Right atrium auricular region (tissue), 2 donors: ENCODE measurements around the gene SRPK2. TPM values are rescaled to one million over a fixed set of nuclear protein-coding genes. Genes with fewer than 3 reads are reported as not detected.

Experiments
- DNase-seq: peaks from one replicate; pipeline ENCODE4 v3.0.0-alpha.2; 2019; ENCODE audit warnings: low spot score
- H3K27ac ChIP-seq, 2 donors: fragments of 200-600 bp; sonication (generic); 1 replicate in 1 of 2; 2 replicates in 1 of 2; pipeline ENCODE4 v1.5.1; 2016 to 2019
- H3K27me3 ChIP-seq, 2 donors: fragments of 200-600 bp; sonication (generic); one replicate each; pipeline versions ENCODE4 v1.5.1 to v1.6.0; 2017 to 2019
- H3K36me3 ChIP-seq: fragments of 200-600 bp; sonication (generic); one replicate; pipeline ENCODE4 v1.5.1; 2016
- H3K4me1 ChIP-seq, 2 donors: fragments of 200-600 bp; sonication (generic); one replicate each; pipeline versions ENCODE4 v1.5.1 to v1.6.0; 2017 to 2019
- H3K4me3 ChIP-seq, 2 donors: fragments of 200-600 bp; sonication (generic); 1 replicate in 1 of 2; 2 replicates in 1 of 2; pipeline ENCODE4 v1.5.1; 2017 to 2019; ENCODE audit warnings: mild to moderate bottlenecking in 1 of 2, moderate library complexity in 1 of 2
- H3K9me3 ChIP-seq, 2 donors: fragments of 200-600 bp; sonication (generic); one replicate each; pipeline ENCODE4 v1.5.1; 2019
- total RNA-seq, 2 donors: library from RNA; depleted of rRNA; stranded (reverse); fragments of >200 nt; gene quantifications; one replicate each; pipeline ENCODE4 v1.1.0, GENCODE V29; 2016
- TF ChIP-seq, protein P1 (sequence below), 2 donors: fragments of 200-600 bp; sonication (generic); IDR thresholded peaks; one replicate each; pipeline ENCODE4 v1.5.1; 2019; ENCODE audit warnings: antibody characterized with exemption in 2 of 2

The SRPK2 gene
- total RNA-seq, 2 donors from 2014 or later = 19.8 to 20.9 TPM

DNA sequence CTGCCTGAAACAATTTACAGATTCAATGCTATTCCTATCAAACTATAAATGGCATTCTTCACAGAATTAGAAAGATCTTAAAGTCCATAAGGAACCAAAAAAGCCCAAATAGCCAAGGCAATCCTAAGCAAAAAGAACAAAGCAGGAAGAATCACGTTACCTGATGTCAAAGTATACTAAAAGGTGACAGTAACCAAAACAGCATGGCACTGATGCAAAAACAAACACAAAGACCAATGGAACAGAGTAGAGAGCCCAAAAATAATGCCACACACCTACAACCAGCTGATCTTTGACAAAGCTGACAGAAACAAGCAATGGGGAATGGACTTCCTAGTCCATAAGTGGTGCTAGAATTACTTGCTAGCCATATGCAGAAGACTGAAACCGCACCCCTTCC lies 208.7 kb downstream of the SRPK2 start:
- Histone ChIP-seq H3K9me3 (peaks cover 0 to 5% of the 10 kb centered on the region in 2 donors), H3K27ac (no peak overlapping the region), H3K36me3 (no peaks in the 10 kb centered on the region), H3K4me3 (no peak overlapping the region), H3K4me1 (no peaks in the 10 kb centered on the region), H3K27me3 (no peaks in the 10 kb centered on the region)
- no peak for DNase-seq
- TF ChIP-seq, protein P1, sequence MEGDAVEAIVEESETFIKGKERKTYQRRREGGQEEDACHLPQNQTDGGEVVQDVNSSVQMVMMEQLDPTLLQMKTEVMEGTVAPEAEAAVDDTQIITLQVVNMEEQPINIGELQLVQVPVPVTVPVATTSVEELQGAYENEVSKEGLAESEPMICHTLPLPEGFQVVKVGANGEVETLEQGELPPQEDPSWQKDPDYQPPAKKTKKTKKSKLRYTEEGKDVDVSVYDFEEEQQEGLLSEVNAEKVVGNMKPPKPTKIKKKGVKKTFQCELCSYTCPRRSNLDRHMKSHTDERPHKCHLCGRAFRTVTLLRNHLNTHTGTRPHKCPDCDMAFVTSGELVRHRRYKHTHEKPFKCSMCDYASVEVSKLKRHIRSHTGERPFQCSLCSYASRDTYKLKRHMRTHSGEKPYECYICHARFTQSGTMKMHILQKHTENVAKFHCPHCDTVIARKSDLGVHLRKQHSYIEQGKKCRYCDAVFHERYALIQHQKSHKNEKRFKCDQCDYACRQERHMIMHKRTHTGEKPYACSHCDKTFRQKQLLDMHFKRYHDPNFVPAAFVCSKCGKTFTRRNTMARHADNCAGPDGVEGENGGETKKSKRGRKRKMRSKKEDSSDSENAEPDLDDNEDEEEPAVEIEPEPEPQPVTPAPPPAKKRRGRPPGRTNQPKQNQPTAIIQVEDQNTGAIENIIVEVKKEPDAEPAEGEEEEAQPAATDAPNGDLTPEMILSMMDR (IDR thresholded peaks at IDR 0.05) = no peak

DNA sequence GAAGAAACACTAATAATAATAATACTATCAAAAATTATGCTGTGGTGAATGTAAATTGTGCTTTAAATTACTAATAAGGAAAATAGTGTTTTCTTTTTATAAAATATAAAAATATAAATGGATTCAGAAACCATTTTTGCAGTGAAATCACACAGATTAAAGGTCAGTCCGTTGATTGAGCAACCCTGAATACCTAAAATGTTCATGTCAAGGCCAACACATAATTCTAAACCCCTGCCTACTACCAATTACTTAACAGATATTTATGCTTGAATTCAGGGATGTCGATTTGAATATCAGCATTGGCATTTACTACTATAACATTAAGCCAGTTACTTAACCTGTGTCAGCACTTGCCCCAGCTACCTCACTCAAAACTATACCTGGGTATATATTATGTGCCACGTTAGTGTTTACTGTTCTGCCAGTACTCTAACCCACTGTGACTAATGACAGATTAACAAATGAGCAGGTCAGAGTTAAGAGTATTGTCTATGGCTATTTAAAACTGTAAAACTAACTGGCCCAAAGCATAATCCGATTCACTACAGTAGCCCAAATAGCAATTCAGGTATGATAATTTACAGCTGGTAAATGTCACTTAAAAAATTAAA lies 209.7 kb downstream of the SRPK2 start:
- Histone ChIP-seq H3K36me3 (no peaks in the 10 kb centered on the region), H3K27me3 (no peaks in the 10 kb centered on the region), H3K4me3 (no peak overlapping the region), H3K9me3 (peaks cover 0 to 5% of the 10 kb centered on the region in 2 donors), H3K4me1 (no peaks in the 10 kb centered on the region), H3K27ac (no peak overlapping the region)
- DNase-seq = no peak
- TF ChIP-seq, protein P1 (IDR thresholded peaks at IDR 0.05) = no peak

DNA sequence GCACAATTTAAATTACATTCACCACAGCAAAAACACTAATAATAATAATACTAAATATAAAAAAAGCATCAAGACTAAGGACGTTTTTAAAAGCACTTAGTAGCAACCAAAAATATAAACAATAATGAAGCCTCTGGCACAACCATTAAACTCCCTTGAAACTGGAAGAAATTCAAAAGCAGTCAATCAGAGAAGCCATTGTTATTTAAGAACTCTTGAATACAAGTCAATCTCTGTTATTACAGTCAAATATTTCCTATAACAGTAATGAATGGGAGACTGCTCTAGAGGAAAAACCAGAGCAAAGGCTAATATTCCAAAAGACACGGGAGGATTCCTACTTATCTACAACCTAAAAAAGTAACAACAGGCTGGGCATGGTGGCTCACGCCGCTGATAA lies 210.5 kb downstream of the SRPK2 start:
- Histone ChIP-seq H3K36me3 (no peaks in the 10 kb centered on the region), H3K27ac (no peak overlapping the region), H3K4me3 (no peak overlapping the region), H3K9me3 (peaks cover 0 to 5% of the 10 kb centered on the region in 2 donors), H3K4me1 (peaks cover 0 to 7% of the 10 kb centered on the region in 2 donors), H3K27me3 (no peaks in the 10 kb centered on the region)
- DNase-seq = no peak
- TF ChIP-seq, protein P1 (IDR thresholded peaks at IDR 0.05) = no peak

DNA sequence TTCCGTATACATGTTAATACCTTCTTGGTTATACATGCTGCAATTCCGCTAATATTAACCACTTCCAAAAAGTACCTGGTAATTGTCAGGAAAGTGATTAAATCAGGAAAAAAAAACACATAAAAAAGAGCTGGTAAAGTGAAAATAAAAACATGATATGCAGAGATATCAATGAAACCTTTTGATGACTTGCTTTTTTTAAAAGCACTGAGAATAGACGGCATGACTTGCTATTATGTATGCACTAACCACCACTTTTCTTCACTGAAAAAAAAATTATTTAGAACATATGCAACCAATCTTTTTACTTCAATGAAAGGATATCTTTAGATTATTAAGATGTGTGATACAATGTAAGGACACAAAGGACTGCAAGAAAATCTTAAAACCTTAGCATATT lies 211.7 kb downstream of the SRPK2 start:
- TF ChIP-seq, protein P1 (IDR thresholded peaks at IDR 0.05) = no peak
- Histone ChIP-seq H3K27ac (no peak overlapping the region), H3K27me3 (no peaks in the 10 kb centered on the region), H3K4me1 (peaks cover 0 to 12% of the 10 kb centered on the region in 2 donors), H3K4me3 (no peak overlapping the region), H3K9me3 (peaks cover 0 to 5% of the 10 kb centered on the region in 2 donors), H3K36me3 (no peaks in the 10 kb centered on the region)
- DNase-seq = no peak

DNA sequence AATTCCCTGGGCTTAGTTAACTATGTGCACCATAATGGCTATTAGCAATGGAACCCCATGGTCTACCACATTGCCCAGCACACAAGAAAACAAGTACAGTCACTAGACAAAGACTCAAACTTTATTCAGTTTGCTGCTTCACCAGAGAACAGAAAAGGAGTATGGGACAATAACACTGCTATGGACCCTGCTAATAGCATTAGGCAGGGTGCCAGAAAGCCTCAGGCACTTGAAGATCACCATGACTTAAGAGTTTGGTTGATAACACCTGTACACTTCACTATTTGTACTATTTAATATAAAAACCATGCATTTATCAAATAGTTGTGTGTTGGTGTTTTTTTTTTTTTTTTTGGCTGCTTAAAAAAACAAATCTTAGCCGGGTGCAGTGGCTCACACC lies 215.1 kb downstream of the SRPK2 start:
- DNase-seq = no peak
- Histone ChIP-seq H3K4me1 (peaks cover 0 to 12% of the 10 kb centered on the region in 2 donors), H3K9me3 (no peaks in the 10 kb centered on the region), H3K36me3 (no peaks in the 10 kb centered on the region), H3K27ac (no peak overlapping the region), H3K27me3 (no peaks in the 10 kb centered on the region), H3K4me3 (no peak overlapping the region)
- TF ChIP-seq, protein P1 (IDR thresholded peaks at IDR 0.05) = no peak

DNA sequence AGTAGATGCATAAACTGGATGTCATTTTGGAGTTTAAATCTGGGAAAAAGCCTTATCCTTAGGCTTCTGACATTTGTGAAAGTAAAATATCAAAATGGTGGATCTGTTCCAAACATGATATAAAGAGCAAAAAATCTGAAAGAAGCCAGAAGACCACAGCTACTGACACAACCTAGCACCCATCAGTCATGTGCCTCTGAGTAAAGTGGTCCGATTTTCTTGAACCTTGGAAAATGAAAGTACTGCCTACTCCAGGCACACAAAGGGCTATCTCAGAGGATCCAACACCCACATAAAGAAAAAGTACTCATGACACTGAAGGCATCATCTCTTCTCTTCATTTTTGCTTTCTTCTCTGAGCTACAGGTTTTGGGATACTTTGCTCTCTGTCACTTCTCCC lies 224.0 kb downstream of the SRPK2 start:
- no peak overlapping the region for H3K27ac ChIP-seq
- no peaks in the 10 kb centered on the region for H3K27me3 ChIP-seq
- no peak for DNase-seq
- no peaks in the 10 kb centered on the region for H3K9me3 ChIP-seq
- peaks cover 22% of the 10 kb centered on the region for H3K36me3 ChIP-seq
- no peaks in the 10 kb centered on the region for H3K4me1 ChIP-seq
- TF ChIP-seq, protein P1 (IDR thresholded peaks at IDR 0.05) = no peak
- no peak overlapping the region for H3K4me3 ChIP-seq
